HCT116 (cell line): ENCODE data around the gene TRIM60. TPM values are rescaled to one million over a fixed set of nuclear protein-coding genes. Genes with fewer than 3 reads are reported as not detected.

Source experiments
- ATAC-seq: fragments of 200-7000 bp; cut with Tn5 transposase; 2 replicates; pipeline ENCODE4 v1.9.1; 2020; ENCODE audit warnings: mild to moderate bottlenecking, moderate library complexity
- BruUV-seq: library from RNA; stranded (reverse); fragments of 400-500 nt; replicated peaks from 2 replicates; lab custom pipeline; 2021; lab: Mats Ljungman, UMichigan
- CTCF ChIA-PET: fragments of 300-600 bp; sonication (Branson Sonifier 250); formaldehyde crosslinking; loops from one replicate; lab custom pipeline; 2021; ENCODE audit warnings: antibody characterized with exemption; lab: Charles Lee
- POLR2A ChIA-PET: fragments of 300-600, 350-600 bp; sonication (Branson Sonifier 250); formaldehyde crosslinking; loops from one replicate; lab custom pipeline; 2021; ENCODE audit warnings: antibody characterized with exemption; lab: Charles Lee
- RAD21 ChIA-PET, 2 experiments: fragments of 300-600 bp; sonication (Branson Sonifier 250); formaldehyde crosslinking; loops; one replicate each; lab custom pipeline; 2023; ENCODE audit warnings: low total read pairs in 2 of 2; ENCODE audit not compliant: uncharacterized antibody in 2 of 2, unreplicated experiment in 2 of 2, low non-redundant PET in 1 of 2; lab: Charles Lee
- DNase-seq: peaks from one replicate; pipeline ENCODE4 v3.0.0-alpha.2; 2010; ENCODE audit warnings: low read depth, low spot score
- H2AFZ ChIP-seq: fragments of 200-600 bp; shearing (Covaris generic), sonication (generic); 2 replicates; pipeline ENCODE4 v1.6.1; 2017; ENCODE audit warnings: low read depth, mixed run types, mixed read lengths, antibody characterized with exemption, low read length; ENCODE audit not compliant: poor library complexity, severe bottlenecking
- H3K27ac ChIP-seq: 2 replicates; pipeline ENCODE4 v1.5.1; 2012; ENCODE audit warnings: low read depth, low read length
- H3K27me3 ChIP-seq: fragments of 200-600 bp; sonication (generic); 2 replicates; pipeline ENCODE4 v1.6.1; 2016; ENCODE audit warnings: mixed run types, low read length, mixed read lengths; ENCODE audit not compliant: insufficient read depth
- H3K36me3 ChIP-seq, 2 experiments: fragments of 200-500 bp in 1 of 2; fragments of 200-600 bp in 1 of 2; sonication (Bioruptor generic) in 1 of 2; sonication (generic) in 1 of 2; 2 replicates each; pipeline versions ENCODE4 v1.5.1 to v1.6.1; 2014 to 2016; ENCODE audit warnings: low read length in 2 of 2, inconsistent platforms in 1 of 2, mixed read lengths in 1 of 2, mixed run types in 1 of 2; ENCODE audit not compliant: insufficient read depth in 2 of 2, control insufficient read depth in 1 of 2
- H3K4me1 ChIP-seq, 2 experiments: fragments of 200-600 bp in 1 of 2; sonication (generic) in 1 of 2; 2 replicates each; pipeline versions ENCODE4 v1.5.1 to v1.6.1; 2012 to 2017; ENCODE audit warnings: low read length in 2 of 2, inconsistent platforms in 1 of 2, mild to moderate bottlenecking in 1 of 2, mixed read lengths in 1 of 2, mixed run types in 1 of 2, moderate library complexity in 1 of 2; ENCODE audit not compliant: insufficient read depth in 2 of 2, control insufficient read depth in 1 of 2
- H3K4me2 ChIP-seq: fragments of 200-600 bp; sonication (generic); 2 replicates; pipeline ENCODE4 v1.6.1; 2017; ENCODE audit warnings: mixed run types, low read length, mixed read lengths
- H3K4me3 ChIP-seq, 2 experiments: fragments of 200-600 bp in 1 of 2; sonication (generic) in 1 of 2; replicated peaks in 1 of 2; 2 replicates each; pipeline ENCODE4 v1.5.1; 2011 to 2016; ENCODE audit warnings: low read length in 2 of 2, control low read depth in 1 of 2, low read depth in 1 of 2, mild to moderate bottlenecking in 1 of 2, mixed read lengths in 1 of 2, mixed run types in 1 of 2
- H3K79me2 ChIP-seq: fragments of 200-600 bp; sonication (generic); 2 replicates; pipeline ENCODE4 v1.6.1; 2017; ENCODE audit warnings: mild to moderate bottlenecking, mixed run types, low read length, moderate library complexity, mixed read lengths; ENCODE audit not compliant: insufficient read depth
- H3K9ac ChIP-seq: fragments of 200-600 bp; sonication (generic); 2 replicates; pipeline ENCODE4 v1.6.1; 2016; ENCODE audit warnings: low read length, mixed read lengths
- H3K9me2 ChIP-seq: fragments of 200-600 bp; sonication (generic), shearing (Covaris generic); 2 replicates; pipeline ENCODE4 v1.6.1; 2017; ENCODE audit warnings: mixed run types, mild to moderate bottlenecking, moderate library complexity; ENCODE audit not compliant: insufficient read depth
- H3K9me3 ChIP-seq, 2 experiments: fragments of 200-500 bp in 1 of 2; fragments of 200-600 bp in 1 of 2; sonication (Bioruptor generic) in 1 of 2; sonication (generic) in 1 of 2; 2 replicates each; pipeline ENCODE4 v1.6.1; 2014 to 2017; ENCODE audit warnings: low read length in 2 of 2, mixed read lengths in 2 of 2, inconsistent platforms in 1 of 2, low read depth in 1 of 2, mild to moderate bottlenecking in 1 of 2, mixed run types in 1 of 2, moderate library complexity in 1 of 2; ENCODE audit not compliant: control insufficient read depth in 1 of 2, insufficient read depth in 1 of 2
- H4K20me1 ChIP-seq: fragments of 200-600 bp; sonication (generic), shearing (Covaris generic); 2 replicates; pipeline ENCODE4 v1.6.1; 2017; ENCODE audit warnings: mixed run types, mild to moderate bottlenecking, moderate library complexity; ENCODE audit not compliant: insufficient read depth
- CBX3 ChIP-seq: IDR thresholded peaks from 2 replicates; pipeline ENCODE4 v1.6.1; 2012; ENCODE audit warnings: low read depth
- EGR1 ChIP-seq: IDR thresholded peaks from 2 replicates; pipeline ENCODE4 v1.6.1; 2012; ENCODE audit warnings: low read depth
- FOSL1 ChIP-seq: IDR thresholded peaks from 2 replicates; pipeline ENCODE4 v1.6.1; 2012; ENCODE audit warnings: low read depth
- JUND ChIP-seq: IDR thresholded peaks from 2 replicates; pipeline ENCODE4 v1.6.1; 2012
- POLR2A ChIP-seq: IDR thresholded peaks from 2 replicates; pipeline ENCODE4 v1.7.0; 2011; ENCODE audit warnings: borderline replicate concordance; ENCODE audit not compliant: insufficient read depth, insufficient read length; ENCODE audit errors: extremely low read depth
- POLR2AphosphoS5 ChIP-seq: IDR thresholded peaks from 2 replicates; pipeline ENCODE4 v1.6.1; 2011; ENCODE audit warnings: mild to moderate bottlenecking, low read depth, low read length, moderate library complexity
- RAD21 ChIP-seq: IDR thresholded peaks from 2 replicates; pipeline ENCODE4 v1.6.1; 2012; ENCODE audit warnings: low read depth, mild to moderate bottlenecking
- SP1 ChIP-seq: IDR thresholded peaks from 2 replicates; pipeline ENCODE4 v1.6.1; 2012; ENCODE audit warnings: low read depth
- YY1 ChIP-seq: IDR thresholded peaks from 2 replicates; pipeline ENCODE4 v1.6.1; 2011; ENCODE audit warnings: low read length, low read depth, moderate library complexity, mild to moderate bottlenecking; ENCODE audit not compliant: insufficient replicate concordance; ENCODE audit errors: extremely low read depth
- ZNF274 ChIP-seq: fragments of 200-500 bp; sonication (Bioruptor generic); IDR thresholded peaks from 2 replicates; pipeline ENCODE4 v1.6.1; 2014; ENCODE audit warnings: mild to moderate bottlenecking, low read depth, low read length, inconsistent platforms
- intact Hi-C: fragments of 100-400 bp; cut with micrococcal nuclease; formaldehyde crosslinking; loops from 2 replicates; pipeline ENCODE4 v1.10.0; 2022
- total RNA-seq: library from RNA; stranded (reverse); gene quantifications from one replicate; pipeline ENCODE4 v1.2.1, GENCODE V29; 2021; ENCODE audit not compliant: unreplicated experiment
- TF ChIP-seq, protein P1 (sequence below): IDR thresholded peaks from 2 replicates; pipeline ENCODE4 v1.6.1; 2011; ENCODE audit warnings: mild to moderate bottlenecking, low read length, moderate library complexity; ENCODE audit not compliant: insufficient replicate concordance; ENCODE audit errors: extremely low read depth
- TF ChIP-seq, protein P2 (sequence below), 3 experiments: fragments of 200-600 bp in 1 of 3; sonication (generic) in 1 of 3; IDR thresholded peaks in 2 of 3; conservative IDR thresholded peaks in 1 of 3; 2 replicates each; pipeline ENCODE4 v1.5.1; 2012 to 2017; ENCODE audit warnings: low read depth in 2 of 3, low read length in 2 of 3, antibody characterized with exemption in 1 of 3, borderline replicate concordance in 1 of 3, control low read depth in 1 of 3, mild to moderate bottlenecking in 1 of 3, mixed read lengths in 1 of 3, mixed run types in 1 of 3, moderate library complexity in 1 of 3; ENCODE audit not compliant: insufficient read depth in 1 of 3
- TF ChIP-seq, protein P3 (sequence below): IDR thresholded peaks from 2 replicates; pipeline ENCODE4 v1.6.1; 2012

The TRIM60 gene
- total RNA-seq, 1 experiment from 2014 or later: not detected

DNA sequence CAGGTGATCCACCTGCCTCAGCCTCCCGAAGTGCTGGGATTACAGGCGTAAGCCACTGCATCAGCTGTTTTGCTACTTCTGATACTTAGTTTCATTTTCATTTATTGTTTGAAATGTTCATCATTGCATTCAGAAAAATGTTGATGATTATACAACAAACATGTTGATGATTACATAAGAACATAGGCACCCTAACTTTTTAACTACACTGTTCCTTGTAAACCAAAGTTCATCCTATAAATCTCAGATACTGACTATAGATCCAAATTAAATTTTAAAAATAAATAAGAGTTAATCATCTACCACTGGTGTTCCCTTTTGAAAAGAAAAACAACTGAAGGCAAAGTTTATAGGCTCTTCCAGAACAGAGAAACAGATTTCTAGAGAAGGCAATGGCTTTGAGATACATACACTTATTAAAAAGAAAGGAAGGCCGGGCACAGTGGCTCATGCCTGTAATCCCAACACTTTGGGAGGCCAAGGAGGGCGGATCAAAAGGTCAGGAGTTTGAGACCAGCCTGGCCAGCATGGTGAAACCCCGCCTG, 45.3 kb downstream of the TRIM60 start:
- POLR2A ChIA-PET: no interaction called here

DNA sequence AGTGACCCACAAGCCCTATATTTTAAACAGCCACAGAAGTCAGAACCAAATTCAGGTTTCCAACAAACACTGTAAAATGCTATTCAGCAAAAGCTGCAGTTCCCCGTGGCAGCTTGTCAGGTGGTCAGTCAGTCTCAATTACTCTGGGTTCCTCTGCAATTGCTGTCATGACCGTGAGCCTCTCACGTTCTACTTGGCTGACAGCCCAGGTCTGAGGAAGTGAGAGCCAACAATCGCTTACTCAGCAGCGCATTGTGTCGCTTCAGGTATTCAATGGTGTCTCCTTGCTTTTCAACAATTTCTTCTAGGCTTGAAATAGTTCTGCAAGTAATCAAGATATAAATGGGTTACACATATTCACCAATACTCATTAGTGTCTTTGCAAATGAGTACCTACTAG, 47.7 kb downstream of the TRIM60 start:
- Histone ChIP-seq H3K9ac (no peak overlapping the region), H3K79me2 (no peaks in the 10 kb centered on the region), H3K27ac (no peak overlapping the region), H3K27me3 (no peaks in the 10 kb centered on the region), H2AFZ (no peak overlapping the region), H3K4me3 (no peak overlapping the region), H3K36me3 (no peaks in the 10 kb centered on the region; a peak in 1 of 4 replicates), H4K20me1 (no peaks in the 10 kb centered on the region), H3K9me2 (no peaks in the 10 kb centered on the region), H3K9me3 (no peaks in the 10 kb centered on the region), H3K4me1 (no peaks in the 10 kb centered on the region), H3K4me2 (no peak overlapping the region)
- TF ChIP-seq, protein P1, sequence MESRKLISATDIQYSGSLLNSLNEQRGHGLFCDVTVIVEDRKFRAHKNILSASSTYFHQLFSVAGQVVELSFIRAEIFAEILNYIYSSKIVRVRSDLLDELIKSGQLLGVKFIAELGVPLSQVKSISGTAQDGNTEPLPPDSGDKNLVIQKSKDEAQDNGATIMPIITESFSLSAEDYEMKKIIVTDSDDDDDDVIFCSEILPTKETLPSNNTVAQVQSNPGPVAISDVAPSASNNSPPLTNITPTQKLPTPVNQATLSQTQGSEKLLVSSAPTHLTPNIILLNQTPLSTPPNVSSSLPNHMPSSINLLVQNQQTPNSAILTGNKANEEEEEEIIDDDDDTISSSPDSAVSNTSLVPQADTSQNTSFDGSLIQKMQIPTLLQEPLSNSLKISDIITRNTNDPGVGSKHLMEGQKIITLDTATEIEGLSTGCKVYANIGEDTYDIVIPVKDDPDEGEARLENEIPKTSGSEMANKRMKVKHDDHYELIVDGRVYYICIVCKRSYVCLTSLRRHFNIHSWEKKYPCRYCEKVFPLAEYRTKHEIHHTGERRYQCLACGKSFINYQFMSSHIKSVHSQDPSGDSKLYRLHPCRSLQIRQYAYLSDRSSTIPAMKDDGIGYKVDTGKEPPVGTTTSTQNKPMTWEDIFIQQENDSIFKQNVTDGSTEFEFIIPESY: no peak
- TF ChIP-seq CBX3 (no peak), JUND (no peak), EGR1 (no peak), POLR2A (no peak), FOSL1 (no peak), YY1 (no peak), POLR2AphosphoS5 (no peak), SP1 (no peak), RAD21 (no peak)
- TF ChIP-seq, protein P2, sequence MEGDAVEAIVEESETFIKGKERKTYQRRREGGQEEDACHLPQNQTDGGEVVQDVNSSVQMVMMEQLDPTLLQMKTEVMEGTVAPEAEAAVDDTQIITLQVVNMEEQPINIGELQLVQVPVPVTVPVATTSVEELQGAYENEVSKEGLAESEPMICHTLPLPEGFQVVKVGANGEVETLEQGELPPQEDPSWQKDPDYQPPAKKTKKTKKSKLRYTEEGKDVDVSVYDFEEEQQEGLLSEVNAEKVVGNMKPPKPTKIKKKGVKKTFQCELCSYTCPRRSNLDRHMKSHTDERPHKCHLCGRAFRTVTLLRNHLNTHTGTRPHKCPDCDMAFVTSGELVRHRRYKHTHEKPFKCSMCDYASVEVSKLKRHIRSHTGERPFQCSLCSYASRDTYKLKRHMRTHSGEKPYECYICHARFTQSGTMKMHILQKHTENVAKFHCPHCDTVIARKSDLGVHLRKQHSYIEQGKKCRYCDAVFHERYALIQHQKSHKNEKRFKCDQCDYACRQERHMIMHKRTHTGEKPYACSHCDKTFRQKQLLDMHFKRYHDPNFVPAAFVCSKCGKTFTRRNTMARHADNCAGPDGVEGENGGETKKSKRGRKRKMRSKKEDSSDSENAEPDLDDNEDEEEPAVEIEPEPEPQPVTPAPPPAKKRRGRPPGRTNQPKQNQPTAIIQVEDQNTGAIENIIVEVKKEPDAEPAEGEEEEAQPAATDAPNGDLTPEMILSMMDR (IDR thresholded peaks at IDR 0.05 in 2 of 3, conservative IDR thresholded peaks at IDR 0.05 in 1 of 3; ENCODE audit: borderline replicate concordance in 1 of 3, insufficient read depth in 1 of 3, low read depth in 2 of 3, low read length in 2 of 3): no peak
- TF ChIP-seq, protein P3, sequence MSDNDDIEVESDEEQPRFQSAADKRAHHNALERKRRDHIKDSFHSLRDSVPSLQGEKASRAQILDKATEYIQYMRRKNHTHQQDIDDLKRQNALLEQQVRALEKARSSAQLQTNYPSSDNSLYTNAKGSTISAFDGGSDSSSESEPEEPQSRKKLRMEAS: no peak
- ATAC-seq: no peak
- BruUV-seq: no TSS peak
- ChIA-PET POLR2A (no interaction called here), CTCF (interaction anchor here (1.5 kb wide), 1 partner anchor 18 kb away, joined by 3 read pairs; no protein-coding TSS in a partner anchor), RAD21 (no interaction called here)
- intact Hi-C loops: no loop called here
- DNase-seq: no peak

More for the DNA sequence above, 45.3 kb downstream of the TRIM60 start:
- Histone ChIP-seq H4K20me1 (no peaks in the 10 kb centered on the region), H3K9me2 (no peaks in the 10 kb centered on the region), H3K79me2 (no peaks in the 10 kb centered on the region), H3K4me3 (no peak overlapping the region), H3K9me3 (no peaks in the 10 kb centered on the region), H3K4me2 (no peak overlapping the region), H3K9ac (no peak overlapping the region), H2AFZ (no peak overlapping the region), H3K36me3 (no peaks in the 10 kb centered on the region; a peak in 1 of 4 replicates), H3K27me3 (no peaks in the 10 kb centered on the region), H3K4me1 (no peaks in the 10 kb centered on the region), H3K27ac (no peak overlapping the region)
- no peak for ATAC-seq
- RAD21 ChIA-PET: no interaction called here
- CTCF ChIA-PET: interaction anchor here (1.5 kb wide), 1 partner anchor 20 kb away, joined by 4 read pairs; no protein-coding TSS in a partner anchor
- intact Hi-C loops: no loop called here
- no peak for TF ChIP-seq ZNF274
- DNase-seq: no peak
- BruUV-seq: no TSS peak
